HepG2 (cell line): ENCODE results near the gene FMN2. TPM values are rescaled to one million over a fixed set of nuclear protein-coding genes. Genes with fewer than 3 reads are reported as not detected.

Source experiments
- ATAC-seq: fragments of 200-7000 bp; cut with Tn5 transposase; 3 replicates; pipeline ENCODE4 v1.9.1; 2020; ENCODE audit warnings: mild to moderate bottlenecking, moderate library complexity
- BruUV-seq: library from RNA; stranded (reverse); fragments of 400-500 nt; replicated peaks from 2 replicates; lab custom pipeline; 2021; lab: Mats Ljungman, UMichigan
- CTCF ChIA-PET: fragments of 300-600 bp; formaldehyde crosslinking; extraction: SDS; loops from one replicate; lab custom pipeline; 2021; ENCODE audit warnings: low total read pairs, inconsistent platforms, low intra/inter-chr PET ratio; lab: Yijun Ruan, JAX
- POLR2A ChIA-PET: fragments of 350-600 bp; sonication (Branson Sonifier 250); formaldehyde crosslinking; loops from one replicate; lab custom pipeline; 2020; ENCODE audit warnings: antibody characterized with exemption, inconsistent platforms; lab: Yijun Ruan, JAX
- DNase-seq: peaks from one replicate; pipeline ENCODE4 v3.0.0-alpha.2; 2015; ENCODE audit warnings: low spot score
- FAIRE-seq: peaks from 3 replicates; lab custom pipeline; 2011; peaks lifted over from hg19 to GRCh38; lab: Jason Lieb, UNC
- H2AFZ ChIP-seq: one replicate; pipeline ENCODE4 v1.6.1; 2011; ENCODE audit warnings: low read length, inconsistent platforms
- H3K27ac ChIP-seq: fragments of 300-600 bp; 3 replicates; pipeline ENCODE4 v1.8.0; 2011; ENCODE audit warnings: mixed run types, mild to moderate bottlenecking, mixed read lengths, low read length, inconsistent platforms; ENCODE audit not compliant: insufficient read depth; ENCODE audit errors: extremely low read length
- H3K27me3 ChIP-seq, 2 experiments: fragments of 200-600 bp in 1 of 2; 2 replicates in 1 of 2; 3 replicates in 1 of 2; pipeline versions ENCODE4 v1.6.0 to v1.8.0; 2011; ENCODE audit warnings: low read length in 2 of 2, mild to moderate bottlenecking in 2 of 2, moderate library complexity in 2 of 2, inconsistent platforms in 1 of 2; ENCODE audit not compliant: insufficient read depth in 2 of 2, control insufficient read depth in 1 of 2
- H3K36me3 ChIP-seq, 2 experiments: fragments of 200-600 bp in 1 of 2; replicated peaks in 1 of 2; 2 replicates in 1 of 2; 3 replicates in 1 of 2; pipeline versions ENCODE4 v1.5.1 to v1.8.0; 2011; ENCODE audit warnings: low read length in 2 of 2, inconsistent platforms in 1 of 2; ENCODE audit not compliant: insufficient read depth in 2 of 2, control insufficient read depth in 1 of 2
- H3K4me1 ChIP-seq: 2 replicates; pipeline ENCODE4 v1.5.1; 2012; ENCODE audit warnings: low read length, inconsistent platforms; ENCODE audit not compliant: insufficient read depth
- H3K4me2 ChIP-seq: 2 replicates; pipeline ENCODE4 v1.6.0; 2011; ENCODE audit warnings: low read depth, low read length, inconsistent platforms
- H3K4me3 ChIP-seq, 3 experiments: fragments of 200-600 bp in 1 of 3; sonication (generic), shearing (Covaris generic) in 1 of 3; replicated peaks in 1 of 3; 2 replicates each; pipeline ENCODE4 v1.5.1; 2011 to 2016; ENCODE audit warnings: low read length in 3 of 3, inconsistent platforms in 2 of 3, low read depth in 2 of 3, mild to moderate bottlenecking in 2 of 3, control low read depth in 1 of 3, mixed read lengths in 1 of 3; ENCODE audit not compliant: insufficient read depth in 1 of 3
- H3K79me2 ChIP-seq: one replicate; pipeline ENCODE4 v1.6.1; 2011; ENCODE audit warnings: low read length, inconsistent platforms; ENCODE audit not compliant: insufficient read depth
- H3K9ac ChIP-seq: 2 replicates; pipeline ENCODE4 v1.6.0; 2011; ENCODE audit warnings: mild to moderate bottlenecking, low read depth, low read length, inconsistent platforms; ENCODE audit not compliant: insufficient read depth
- H3K9me3 ChIP-seq: 2 replicates; pipeline ENCODE4 v1.5.1; 2012; ENCODE audit warnings: mild to moderate bottlenecking, low read length
- H4K20me1 ChIP-seq: 2 replicates; pipeline ENCODE4 v1.6.0; 2011; ENCODE audit warnings: inconsistent platforms, mild to moderate bottlenecking, low read length, moderate library complexity; ENCODE audit not compliant: insufficient read depth
- AGO1 ChIP-seq: fragments of 200-400 bp; formaldehyde crosslinking; IDR thresholded peaks from 2 replicates; pipeline ENCODE4 v1.6.1; 2017; ENCODE audit warnings: mild to moderate bottlenecking, low read depth, low read length, moderate library complexity; ENCODE audit not compliant: poor library complexity, severe bottlenecking
- HNF4A ChIP-seq: sonication (generic); formaldehyde crosslinking; IDR thresholded peaks from 2 replicates; pipeline ENCODE4 v1.4.0; 2020; ENCODE audit warnings: missing genetic modification reagents
- TEAD3 ChIP-seq: optimal IDR thresholded peaks from 2 replicates; pipeline ENCODE3; 2016; ENCODE audit warnings: borderline replicate concordance
- ZFY ChIP-seq: sonication (generic); formaldehyde crosslinking; IDR thresholded peaks from 2 replicates; pipeline ENCODE4 v1.4.0; 2020; ENCODE audit warnings: missing genetic modification reagents
- ZNF614 ChIP-seq: IDR thresholded peaks from 2 replicates; pipeline ENCODE4 v1.6.1; 2018; ENCODE audit warnings: missing biosample characterization, missing genetic modification reagents, inconsistent platforms, borderline replicate concordance
- WGBS: methylation state at CpG from one replicate; pipeline ENCODE4 v1.1.6; 2017; ENCODE audit warnings: low lambda C conversion rate; 5-methylcytosine and 5-hydroxymethylcytosine counted together
- in situ Hi-C: cut with HindIII; loops from 2 replicates; pipeline ENCODE4 v1.10.0; 2017; ENCODE audit warnings: low pct_unique_long_range_greater_than_20kb; ENCODE audit not compliant: extremely low pct_ligation_motif_present
- intact Hi-C: fragments of 100-400 bp; cut with micrococcal nuclease; formaldehyde crosslinking; loops from one replicate; pipeline ENCODE4 v1.10.0; 2022; ENCODE audit not compliant: unreplicated experiment
- polyA plus RNA-seq, 8 experiments: library from polyadenylated mRNA; depleted of rRNA in 3 of 8; stranded (reverse) in 7 of 8; unstranded in 1 of 8; fragments of >200 nt; fragmentation: Illumina TruSeq in 4 of 8; extraction: Trizol in 4 of 8; gene quantifications; 2 replicates each; pipeline versions ENCODE4 v1.2.1 to v1.2.3, GENCODE V29; 2011 to 2016; ENCODE audit warnings: low read depth in 4 of 8, missing spikeins in 1 of 8, mixed read lengths in 1 of 8; ENCODE audit not compliant: insufficient read depth in 1 of 8
- total RNA-seq, 5 experiments: library from RNA; depleted of rRNA; stranded (reverse); fragments of >200 nt; fragmentation: Illumina TruSeq; extraction: Trizol; gene quantifications; 2 replicates each; pipeline ENCODE4 v1.2.3, GENCODE V29; 2016; ENCODE audit warnings: low read depth in 1 of 5
- TF ChIP-seq, protein P1 (sequence below): sonication (generic); formaldehyde crosslinking; IDR thresholded peaks from 2 replicates; pipeline ENCODE4 v1.5.1; 2020; ENCODE audit warnings: mild to moderate bottlenecking, moderate library complexity, missing genetic modification reagents
- TF ChIP-seq, protein P2 (sequence below): fragments of 450-650 bp; IDR thresholded peaks from 2 replicates; pipeline ENCODE4 v1.6.1; 2017; ENCODE audit warnings: mild to moderate bottlenecking
- TF ChIP-seq, protein P3 (sequence below): sonication (generic); formaldehyde crosslinking; IDR thresholded peaks from 2 replicates; pipeline ENCODE4 v1.5.0; 2020; ENCODE audit warnings: mild to moderate bottlenecking, missing genetic modification reagents

Gene FMN2
- total and polyA plus RNA-seq, 2 of the 13 experiments (the other 11 are each of a cell fraction or from before 2014, with no cell fraction given), result not detected

DNA sequence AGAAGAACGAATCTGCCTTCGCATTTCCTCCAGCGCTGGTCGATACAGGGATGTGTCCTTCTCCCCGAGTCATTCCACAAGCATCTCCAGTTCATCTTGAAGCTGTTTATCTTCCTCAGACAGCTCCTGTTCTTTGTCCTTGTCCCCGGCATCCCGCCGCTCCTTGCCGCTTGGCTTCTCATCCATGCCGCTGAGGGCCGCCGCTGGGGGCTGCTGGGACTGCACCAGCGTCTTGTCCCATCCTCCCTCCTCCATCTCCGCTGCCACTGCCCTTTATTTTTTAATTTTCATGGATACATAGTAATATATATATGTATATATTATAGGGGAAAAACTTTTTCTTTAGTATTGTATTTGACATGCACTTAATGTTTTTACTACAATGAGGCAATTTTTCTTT is 53.4 kb downstream of the FMN2 start:
- BruUV-seq, result no TSS peak
- ChIA-PET POLR2A (no interaction called here), CTCF (no interaction called here)
- no peak for ATAC-seq
- H2AFZ ChIP-seq, result no peak overlapping the region
- H3K79me2 ChIP-seq, result no peaks in the 10 kb centered on the region
- no peaks in the 10 kb centered on the region for H4K20me1 ChIP-seq
- no peak overlapping the region for H3K4me2 ChIP-seq
- TF ChIP-seq, protein P1, sequence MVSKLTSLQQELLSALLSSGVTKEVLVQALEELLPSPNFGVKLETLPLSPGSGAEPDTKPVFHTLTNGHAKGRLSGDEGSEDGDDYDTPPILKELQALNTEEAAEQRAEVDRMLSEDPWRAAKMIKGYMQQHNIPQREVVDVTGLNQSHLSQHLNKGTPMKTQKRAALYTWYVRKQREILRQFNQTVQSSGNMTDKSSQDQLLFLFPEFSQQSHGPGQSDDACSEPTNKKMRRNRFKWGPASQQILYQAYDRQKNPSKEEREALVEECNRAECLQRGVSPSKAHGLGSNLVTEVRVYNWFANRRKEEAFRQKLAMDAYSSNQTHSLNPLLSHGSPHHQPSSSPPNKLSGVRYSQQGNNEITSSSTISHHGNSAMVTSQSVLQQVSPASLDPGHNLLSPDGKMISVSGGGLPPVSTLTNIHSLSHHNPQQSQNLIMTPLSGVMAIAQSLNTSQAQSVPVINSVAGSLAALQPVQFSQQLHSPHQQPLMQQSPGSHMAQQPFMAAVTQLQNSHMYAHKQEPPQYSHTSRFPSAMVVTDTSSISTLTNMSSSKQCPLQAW (CRISPR knock-in tag), result no peak
- TF ChIP-seq AGO1 (no peak), ZNF614 (CRISPR knock-in tag) (no peak), TEAD3 (CRISPR knock-in tag) (no peak), ZFY (CRISPR knock-in tag) (no peak), HNF4A (CRISPR knock-in tag) (no peak)
- TF ChIP-seq, protein P2, sequence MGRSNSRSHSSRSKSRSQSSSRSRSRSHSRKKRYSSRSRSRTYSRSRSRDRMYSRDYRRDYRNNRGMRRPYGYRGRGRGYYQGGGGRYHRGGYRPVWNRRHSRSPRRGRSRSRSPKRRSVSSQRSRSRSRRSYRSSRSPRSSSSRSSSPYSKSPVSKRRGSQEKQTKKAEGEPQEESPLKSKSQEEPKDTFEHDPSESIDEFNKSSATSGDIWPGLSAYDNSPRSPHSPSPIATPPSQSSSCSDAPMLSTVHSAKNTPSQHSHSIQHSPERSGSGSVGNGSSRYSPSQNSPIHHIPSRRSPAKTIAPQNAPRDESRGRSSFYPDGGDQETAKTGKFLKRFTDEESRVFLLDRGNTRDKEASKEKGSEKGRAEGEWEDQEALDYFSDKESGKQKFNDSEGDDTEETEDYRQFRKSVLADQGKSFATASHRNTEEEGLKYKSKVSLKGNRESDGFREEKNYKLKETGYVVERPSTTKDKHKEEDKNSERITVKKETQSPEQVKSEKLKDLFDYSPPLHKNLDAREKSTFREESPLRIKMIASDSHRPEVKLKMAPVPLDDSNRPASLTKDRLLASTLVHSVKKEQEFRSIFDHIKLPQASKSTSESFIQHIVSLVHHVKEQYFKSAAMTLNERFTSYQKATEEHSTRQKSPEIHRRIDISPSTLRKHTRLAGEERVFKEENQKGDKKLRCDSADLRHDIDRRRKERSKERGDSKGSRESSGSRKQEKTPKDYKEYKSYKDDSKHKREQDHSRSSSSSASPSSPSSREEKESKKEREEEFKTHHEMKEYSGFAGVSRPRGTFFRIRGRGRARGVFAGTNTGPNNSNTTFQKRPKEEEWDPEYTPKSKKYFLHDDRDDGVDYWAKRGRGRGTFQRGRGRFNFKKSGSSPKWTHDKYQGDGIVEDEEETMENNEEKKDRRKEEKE, result no peak
- TF ChIP-seq, protein P3, sequence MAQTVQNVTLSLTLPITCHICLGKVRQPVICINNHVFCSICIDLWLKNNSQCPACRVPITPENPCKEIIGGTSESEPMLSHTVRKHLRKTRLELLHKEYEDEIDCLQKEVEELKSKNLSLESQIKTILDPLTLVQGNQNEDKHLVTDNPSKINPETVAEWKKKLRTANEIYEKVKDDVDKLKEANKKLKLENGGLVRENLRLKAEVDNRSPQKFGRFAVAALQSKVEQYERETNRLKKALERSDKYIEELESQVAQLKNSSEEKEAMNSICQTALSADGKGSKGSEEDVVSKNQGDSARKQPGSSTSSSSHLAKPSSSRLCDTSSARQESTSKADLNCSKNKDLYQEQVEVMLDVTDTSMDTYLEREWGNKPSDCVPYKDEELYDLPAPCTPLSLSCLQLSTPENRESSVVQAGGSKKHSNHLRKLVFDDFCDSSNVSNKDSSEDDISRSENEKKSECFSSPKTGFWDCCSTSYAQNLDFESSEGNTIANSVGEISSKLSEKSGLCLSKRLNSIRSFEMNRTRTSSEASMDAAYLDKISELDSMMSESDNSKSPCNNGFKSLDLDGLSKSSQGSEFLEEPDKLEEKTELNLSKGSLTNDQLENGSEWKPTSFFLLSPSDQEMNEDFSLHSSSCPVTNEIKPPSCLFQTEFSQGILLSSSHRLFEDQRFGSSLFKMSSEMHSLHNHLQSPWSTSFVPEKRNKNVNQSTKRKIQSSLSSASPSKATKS (CRISPR knock-in tag), result no peak
- TF ChIP-seq, all 625 proteins: peak for 0
- Histone ChIP-seq H3K27ac (no peak overlapping the region), H3K27me3 (no peaks in the 10 kb centered on the region; a peak in 1 of 5 replicates), H3K9me3 (no peaks in the 10 kb centered on the region), H3K36me3 (no peaks in the 10 kb centered on the region), H3K9ac (no peak overlapping the region), H3K4me1 (no peaks in the 10 kb centered on the region), H3K4me3 (no peak overlapping the region)
- FAIRE-seq, result no peak
- intact Hi-C loops (no loop called here), in situ Hi-C loops (no loop called here)
- WGBS, result 49% methylated on average over 14 of the region's 14 CpGs
- DNase-seq, result no peak
